Smooth muscle cell (in vitro differentiated cells): Measurements from ENCODE around the gene R3HDM4. TPM values are rescaled to one million over a fixed set of nuclear protein-coding genes. Genes with fewer than 3 reads are reported as not detected.

Experiments
- DNase-seq: peaks from one replicate; lab custom pipeline; 2025; ENCODE audit not compliant: unreplicated experiment; lab: John Stamatoyannopoulos, UW
- H2AFZ ChIP-seq: fragments of 200-600 bp; sonication (generic); 2 replicates; pipeline ENCODE4 v1.6.0; 2016; ENCODE audit warnings: antibody characterized with exemption, low read depth, mild to moderate bottlenecking
- H3F3A ChIP-seq: fragments of 200-600 bp; sonication (generic); 2 replicates; pipeline ENCODE4 v1.6.0; 2017; ENCODE audit warnings: antibody characterized with exemption, low read depth
- H3K27ac ChIP-seq: fragments of 200-600 bp; sonication (generic); 2 replicates; pipeline ENCODE4 v1.5.1; 2016; ENCODE audit warnings: low read depth, mild to moderate bottlenecking
- H3K27me3 ChIP-seq: fragments of 200-600 bp; sonication (generic); 2 replicates; pipeline ENCODE4 v1.6.1; 2016; ENCODE audit warnings: low read depth, mild to moderate bottlenecking
- H3K36me3 ChIP-seq: fragments of 200-600 bp; sonication (generic); 2 replicates; pipeline ENCODE4 v1.5.1; 2016; ENCODE audit warnings: low read depth
- H3K4me1 ChIP-seq: fragments of 200-600 bp; sonication (generic); 2 replicates; pipeline ENCODE4 v1.5.1; 2016; ENCODE audit warnings: low read depth
- H3K4me2 ChIP-seq: fragments of 200-600 bp; sonication (generic); 2 replicates; pipeline ENCODE4 v1.6.0; 2016; ENCODE audit warnings: mild to moderate bottlenecking
- H3K4me3 ChIP-seq: fragments of 200-600 bp; sonication (generic); 2 replicates; pipeline ENCODE4 v1.5.1; 2016; ENCODE audit warnings: mild to moderate bottlenecking
- H3K79me2 ChIP-seq: fragments of 200-600 bp; sonication (generic); 2 replicates; pipeline ENCODE4 v1.6.0; 2016; ENCODE audit warnings: low read depth, mild to moderate bottlenecking
- H3K9ac ChIP-seq: fragments of 200-600 bp; sonication (generic); 2 replicates; pipeline ENCODE4 v1.6.0; 2016; ENCODE audit warnings: low read depth
- H3K9me3 ChIP-seq: fragments of 200-600 bp; sonication (generic); replicated peaks from 2 replicates; pipeline ENCODE4 v1.5.1; 2016; ENCODE audit warnings: low read depth
- H4K20me1 ChIP-seq: fragments of 200-600 bp; sonication (generic); 2 replicates; pipeline ENCODE4 v1.6.0; 2016; ENCODE audit warnings: low read depth
- WGBS: methylation state at CpG from one replicate; pipeline ENCODE4 v1.1.7; 2016; ENCODE audit warnings: low lambda C conversion rate; 5-methylcytosine and 5-hydroxymethylcytosine counted together
- polyA plus RNA-seq: library from polyadenylated mRNA; unstranded; fragments of >200 nt; fragmentation: Nextera tagmentation; extraction: Ambion mirVana; gene quantifications from 2 replicates; pipeline ENCODE4 v1.2.1, GENCODE V29; 2016
- total RNA-seq: library from RNA; depleted of rRNA; stranded (reverse); fragments of >200 nt; gene quantifications from 2 replicates; pipeline ENCODE4 v1.2.3, GENCODE V29; 2014
- TF ChIP-seq, protein P1 (sequence below): fragments of 200-600 bp; sonication (generic); IDR thresholded peaks from 2 replicates; pipeline ENCODE4 v1.5.1; 2017; ENCODE audit warnings: borderline replicate concordance, mild to moderate bottlenecking, antibody characterized with exemption; ENCODE audit not compliant: insufficient read depth, poor library complexity, severe bottlenecking

R3HDM4 gene
- total and polyA plus RNA-seq, 2 experiments from 2014 or later: 42.3 to 69.4 TPM

DNA sequence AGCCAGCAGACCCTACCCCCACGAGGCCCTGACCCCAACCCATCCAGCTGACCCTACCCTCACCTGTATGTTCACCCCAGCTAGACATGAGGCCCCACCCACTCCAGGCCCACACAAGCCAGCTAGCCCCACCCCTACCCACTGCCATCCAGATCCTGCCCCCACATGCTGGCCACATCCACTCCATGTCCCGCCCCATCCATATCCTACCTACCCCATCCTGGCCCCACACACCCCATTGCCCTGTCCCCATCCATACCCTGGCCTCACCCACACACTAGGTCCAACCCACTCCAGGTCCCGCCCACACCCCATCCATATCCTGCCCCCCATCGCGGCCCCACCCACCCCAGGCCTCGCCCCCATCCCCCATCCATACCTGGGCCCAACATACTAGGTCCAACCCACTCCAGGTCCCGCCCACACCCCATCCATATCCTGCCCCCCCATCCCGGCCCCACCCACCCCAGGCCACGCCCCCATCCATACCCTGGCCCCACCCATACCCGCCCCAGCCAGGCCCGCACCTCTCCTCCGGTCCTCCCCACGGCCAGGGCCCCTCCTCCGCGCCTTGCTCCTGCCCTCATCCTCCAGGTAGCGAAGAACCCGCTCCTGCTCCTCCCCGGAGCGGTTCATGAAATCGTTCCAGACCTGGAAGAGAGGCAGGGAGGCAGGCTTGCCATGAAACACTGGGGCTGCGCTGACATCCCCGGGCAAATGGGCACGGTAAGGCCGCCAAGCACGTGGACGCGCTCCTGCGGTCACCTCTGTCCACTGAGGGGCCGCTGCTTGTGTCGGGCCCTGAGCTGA, 12.5 kb downstream of the R3HDM4 start:
- no peak overlapping the region for H3K4me3 ChIP-seq
- H3K79me2 ChIP-seq: peaks cover 30% of the 10 kb centered on the region
- WGBS: 77% methylated on average over 12 of the region's 30 CpGs
- TF ChIP-seq, protein P1, sequence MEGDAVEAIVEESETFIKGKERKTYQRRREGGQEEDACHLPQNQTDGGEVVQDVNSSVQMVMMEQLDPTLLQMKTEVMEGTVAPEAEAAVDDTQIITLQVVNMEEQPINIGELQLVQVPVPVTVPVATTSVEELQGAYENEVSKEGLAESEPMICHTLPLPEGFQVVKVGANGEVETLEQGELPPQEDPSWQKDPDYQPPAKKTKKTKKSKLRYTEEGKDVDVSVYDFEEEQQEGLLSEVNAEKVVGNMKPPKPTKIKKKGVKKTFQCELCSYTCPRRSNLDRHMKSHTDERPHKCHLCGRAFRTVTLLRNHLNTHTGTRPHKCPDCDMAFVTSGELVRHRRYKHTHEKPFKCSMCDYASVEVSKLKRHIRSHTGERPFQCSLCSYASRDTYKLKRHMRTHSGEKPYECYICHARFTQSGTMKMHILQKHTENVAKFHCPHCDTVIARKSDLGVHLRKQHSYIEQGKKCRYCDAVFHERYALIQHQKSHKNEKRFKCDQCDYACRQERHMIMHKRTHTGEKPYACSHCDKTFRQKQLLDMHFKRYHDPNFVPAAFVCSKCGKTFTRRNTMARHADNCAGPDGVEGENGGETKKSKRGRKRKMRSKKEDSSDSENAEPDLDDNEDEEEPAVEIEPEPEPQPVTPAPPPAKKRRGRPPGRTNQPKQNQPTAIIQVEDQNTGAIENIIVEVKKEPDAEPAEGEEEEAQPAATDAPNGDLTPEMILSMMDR: no peak
- no peaks in the 10 kb centered on the region for H3F3A ChIP-seq
- H3K27ac ChIP-seq: no peak overlapping the region
- H3K4me2 ChIP-seq: no peak overlapping the region
- no peaks in the 10 kb centered on the region for H3K36me3 ChIP-seq
- peaks cover 4% of the 10 kb centered on the region for H3K4me1 ChIP-seq
- no peak overlapping the region for H3K9ac ChIP-seq
- no peaks in the 10 kb centered on the region for H3K27me3 ChIP-seq
- H3K9me3 ChIP-seq: no peaks in the 10 kb centered on the region
- H2AFZ ChIP-seq: no peak overlapping the region
- DNase-seq: no peak
- peaks cover 67% of the 10 kb centered on the region for H4K20me1 ChIP-seq

DNA sequence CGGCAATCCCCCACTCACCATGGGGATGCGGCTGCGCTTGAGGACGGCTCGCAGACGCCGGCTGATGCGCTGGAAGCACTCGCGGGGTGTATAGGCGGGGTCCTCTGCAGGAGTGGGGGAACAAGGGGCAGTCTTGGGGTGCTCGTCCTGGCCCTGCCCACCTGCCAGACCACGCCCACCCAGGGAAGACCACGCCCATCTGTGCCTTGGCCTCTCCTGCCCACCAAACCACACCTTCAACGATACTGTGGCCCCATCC, 13.0 kb downstream of the R3HDM4 start:
- H3K27ac ChIP-seq: no peak overlapping the region
- H3K27me3 ChIP-seq: no peaks in the 10 kb centered on the region
- no peaks in the 10 kb centered on the region for H3K36me3 ChIP-seq
- peaks cover 25% of the 10 kb centered on the region for H3K79me2 ChIP-seq
- no peaks in the 10 kb centered on the region for H3K9me3 ChIP-seq
- TF ChIP-seq, protein P1: no peak
- H2AFZ ChIP-seq: no peak overlapping the region
- peaks cover 4% of the 10 kb centered on the region for H3K4me1 ChIP-seq
- DNase-seq: no peak
- WGBS: 96% methylated on average over 15 of the region's 15 CpGs
- H3K4me3 ChIP-seq: no peak overlapping the region
- peaks cover 62% of the 10 kb centered on the region for H4K20me1 ChIP-seq
- H3F3A ChIP-seq: no peaks in the 10 kb centered on the region
- H3K4me2 ChIP-seq: no peak overlapping the region
- H3K9ac ChIP-seq: no peak overlapping the region

DNA sequence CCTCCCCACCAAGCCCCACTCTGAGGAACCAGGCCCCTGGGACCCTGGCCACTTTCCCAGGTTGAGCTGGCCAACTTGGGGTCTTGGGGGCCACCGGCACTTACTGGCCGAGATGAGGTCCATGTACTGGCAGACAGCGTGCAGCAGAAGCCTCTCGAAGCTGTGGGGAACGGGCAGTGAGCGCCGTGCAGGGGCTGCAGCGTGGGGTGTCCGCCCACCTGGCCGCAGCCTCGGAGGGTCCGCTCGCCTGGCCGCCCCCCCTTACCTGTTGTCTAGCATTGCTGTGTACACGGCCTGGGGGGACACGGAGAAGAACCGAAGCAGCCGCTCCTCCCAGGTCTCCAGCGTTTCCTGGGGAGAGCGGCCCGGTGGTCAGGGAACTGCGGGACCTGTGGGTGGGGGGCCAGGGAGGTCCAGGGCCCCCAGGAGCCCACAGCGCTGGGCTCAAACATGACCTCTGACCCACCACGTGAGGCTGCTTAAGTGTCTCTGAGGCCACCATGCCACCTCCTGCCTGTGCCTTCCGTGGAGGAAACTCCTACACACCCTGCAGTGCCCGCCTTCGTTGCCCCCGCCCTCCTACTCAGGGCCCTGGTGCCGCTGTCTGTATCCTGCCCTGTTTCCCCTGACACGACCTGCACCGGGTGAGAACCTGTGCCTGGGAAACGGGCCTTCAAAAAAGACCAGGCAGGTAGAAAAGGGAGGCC, 13.5 kb downstream of the R3HDM4 start:
- peaks cover 4% of the 10 kb centered on the region for H3K4me1 ChIP-seq
- H3K4me2 ChIP-seq: no peak overlapping the region
- DNase-seq: no peak
- H3K9me3 ChIP-seq: no peaks in the 10 kb centered on the region
- WGBS: 91% methylated on average over 31 of the region's 32 CpGs
- H3K79me2 ChIP-seq: peaks cover 20% of the 10 kb centered on the region
- no peak overlapping the region for H3K4me3 ChIP-seq
- H2AFZ ChIP-seq: no peak overlapping the region
- no peaks in the 10 kb centered on the region for H3K27me3 ChIP-seq
- H3K27ac ChIP-seq: no peak overlapping the region
- peaks cover 57% of the 10 kb centered on the region for H4K20me1 ChIP-seq
- no peaks in the 10 kb centered on the region for H3K36me3 ChIP-seq
- TF ChIP-seq, protein P1: no peak
- no peak overlapping the region for H3K9ac ChIP-seq
- no peaks in the 10 kb centered on the region for H3F3A ChIP-seq
